BJ (cell line): ENCODE results near the gene ACOX3. TPM values are rescaled to one million over a fixed set of nuclear protein-coding genes. Genes with fewer than 3 reads are reported as not detected.
"Not testable (repeated sequence)": the region's sequence is repeated elsewhere in the genome, so short reads cannot be mapped to it uniquely, and the experiment has no call there.

Experiments
- CTCF ChIA-PET: fragments of 350-600 bp; formaldehyde crosslinking; extraction: SDS; loops from one replicate; lab custom pipeline; 2021; ENCODE audit warnings: antibody characterized with exemption, inconsistent platforms; lab: Yijun Ruan, JAX
- POLR2A ChIA-PET: fragments of 300-600 bp; sonication (Branson Sonifier 250); formaldehyde crosslinking; extraction: SDS; loops from one replicate; lab custom pipeline; 2021; ENCODE audit warnings: antibody characterized with exemption; lab: Charles Lee
- DNase-seq: peaks from one replicate; pipeline ENCODE4 v3.0.0-alpha.2; 2011; ENCODE audit warnings: low read depth
- H3K27me3 ChIP-seq: 2 replicates; pipeline ENCODE4 v1.6.0; 2011; ENCODE audit warnings: low read length; ENCODE audit not compliant: control insufficient read depth, insufficient read depth
- H3K36me3 ChIP-seq: 2 replicates; pipeline ENCODE4 v1.5.1; 2011; ENCODE audit warnings: low read length; ENCODE audit not compliant: control insufficient read depth, insufficient read depth
- H3K4me3 ChIP-seq: 2 replicates; pipeline ENCODE4 v1.5.1; 2011; ENCODE audit warnings: low read depth, mild to moderate bottlenecking, control low read depth, low read length
- polyA plus RNA-seq: library from polyadenylated mRNA; depleted of rRNA; stranded (reverse); fragments of >200 nt; gene quantifications from 2 replicates; pipeline ENCODE4 v1.2.3, GENCODE V29; 2011
- TF ChIP-seq, protein P1 (sequence below): IDR thresholded peaks from 2 replicates; pipeline ENCODE4 v1.5.1; 2011; ENCODE audit warnings: low read depth, mild to moderate bottlenecking, control low read depth, inconsistent platforms, low read length, moderate library complexity; ENCODE audit not compliant: insufficient read depth

The ACOX3 gene
- polyA plus RNA-seq, 1 experiment, result 10.2 TPM

DNA sequence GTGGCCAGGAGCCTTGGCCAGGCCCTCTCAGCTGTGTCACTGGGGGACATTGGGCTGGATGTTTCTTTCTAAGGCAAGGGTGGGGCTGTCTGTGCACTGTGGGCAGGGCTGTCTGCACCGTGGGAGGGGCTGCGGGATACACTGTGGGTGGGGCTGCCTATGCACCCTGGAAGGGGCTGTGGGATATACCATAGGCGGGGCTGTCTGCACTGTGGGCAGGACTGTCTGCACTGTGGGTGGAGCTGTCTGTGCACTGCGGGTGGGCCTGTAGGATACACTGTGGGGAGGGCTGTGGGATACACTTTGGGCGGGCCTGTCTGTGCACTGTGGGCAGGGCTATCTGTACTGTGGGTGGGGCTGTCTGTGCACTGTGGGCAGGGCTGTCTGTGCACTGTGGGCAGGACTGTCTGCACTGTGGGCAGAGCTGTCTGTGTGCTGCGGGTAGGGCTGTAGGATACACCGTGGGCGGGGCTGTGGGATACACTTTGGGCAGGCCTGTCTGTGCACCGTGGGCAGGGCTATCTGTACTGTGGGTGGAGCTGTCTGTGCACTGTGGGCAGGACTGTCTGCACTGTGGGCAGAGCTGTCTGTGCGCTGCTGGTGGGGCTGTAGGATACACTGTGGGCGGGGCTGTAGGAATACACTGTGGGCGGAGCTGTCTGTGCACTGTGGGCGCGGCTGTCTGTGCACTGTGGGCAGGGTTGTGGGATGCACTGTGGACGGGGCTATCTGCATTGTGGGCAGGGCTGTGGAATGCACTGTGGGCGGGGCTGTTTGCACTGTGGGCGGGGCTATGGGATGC, 31.1 kb downstream of the ACOX3 start:
- CTCF ChIA-PET, result interaction anchor here (0.7 to 3.5 kb wide), 8 partner anchors 11 to 233 kb away, joined by 3 to 23 read pairs (median 12); no protein-coding TSS in a partner anchor
- POLR2A ChIA-PET, result interaction anchor here (0.7 kb wide), 1 partner anchor 108 kb away, joined by 3 read pairs; no protein-coding TSS in a partner anchor
- Histone ChIP-seq H3K4me3 (no peak overlapping the region), H3K27me3 (no peaks in the 10 kb centered on the region), H3K36me3 (peaks cover 37% of the 10 kb centered on the region)
- DNase-seq, result no peak
- TF ChIP-seq, protein P1, sequence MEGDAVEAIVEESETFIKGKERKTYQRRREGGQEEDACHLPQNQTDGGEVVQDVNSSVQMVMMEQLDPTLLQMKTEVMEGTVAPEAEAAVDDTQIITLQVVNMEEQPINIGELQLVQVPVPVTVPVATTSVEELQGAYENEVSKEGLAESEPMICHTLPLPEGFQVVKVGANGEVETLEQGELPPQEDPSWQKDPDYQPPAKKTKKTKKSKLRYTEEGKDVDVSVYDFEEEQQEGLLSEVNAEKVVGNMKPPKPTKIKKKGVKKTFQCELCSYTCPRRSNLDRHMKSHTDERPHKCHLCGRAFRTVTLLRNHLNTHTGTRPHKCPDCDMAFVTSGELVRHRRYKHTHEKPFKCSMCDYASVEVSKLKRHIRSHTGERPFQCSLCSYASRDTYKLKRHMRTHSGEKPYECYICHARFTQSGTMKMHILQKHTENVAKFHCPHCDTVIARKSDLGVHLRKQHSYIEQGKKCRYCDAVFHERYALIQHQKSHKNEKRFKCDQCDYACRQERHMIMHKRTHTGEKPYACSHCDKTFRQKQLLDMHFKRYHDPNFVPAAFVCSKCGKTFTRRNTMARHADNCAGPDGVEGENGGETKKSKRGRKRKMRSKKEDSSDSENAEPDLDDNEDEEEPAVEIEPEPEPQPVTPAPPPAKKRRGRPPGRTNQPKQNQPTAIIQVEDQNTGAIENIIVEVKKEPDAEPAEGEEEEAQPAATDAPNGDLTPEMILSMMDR, result no peak

DNA sequence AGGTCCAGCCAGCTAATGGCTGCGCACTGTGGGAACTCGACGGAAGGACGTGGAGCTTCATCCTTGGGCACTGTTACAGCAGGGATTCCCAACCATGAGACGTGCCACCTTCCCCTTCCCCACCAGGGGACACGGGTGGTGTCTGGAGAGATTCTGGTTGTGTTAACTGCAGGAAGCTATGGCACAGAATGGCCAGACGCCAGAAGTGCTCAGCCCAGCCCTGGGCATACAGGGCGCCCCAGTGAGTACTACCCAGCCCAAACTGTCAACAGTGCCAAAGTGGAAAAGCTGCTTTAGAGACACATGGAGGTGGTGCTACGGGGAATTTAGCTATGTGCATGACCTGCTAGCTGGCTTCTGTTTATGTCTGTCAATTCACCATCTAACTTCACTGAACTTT, 32.8 kb downstream of the ACOX3 start:
- no peak for DNase-seq
- POLR2A ChIA-PET, result no interaction called here
- no peaks in the 10 kb centered on the region for H3K27me3 ChIP-seq
- no peak overlapping the region for H3K4me3 ChIP-seq
- H3K36me3 ChIP-seq, result peaks cover 25% of the 10 kb centered on the region
- TF ChIP-seq, protein P1, result no peak
- CTCF ChIA-PET, result interaction anchor here (0.7 to 3.5 kb wide), 10 partner anchors 12 to 231 kb away, joined by 3 to 23 read pairs (median 8); no protein-coding TSS in a partner anchor

DNA sequence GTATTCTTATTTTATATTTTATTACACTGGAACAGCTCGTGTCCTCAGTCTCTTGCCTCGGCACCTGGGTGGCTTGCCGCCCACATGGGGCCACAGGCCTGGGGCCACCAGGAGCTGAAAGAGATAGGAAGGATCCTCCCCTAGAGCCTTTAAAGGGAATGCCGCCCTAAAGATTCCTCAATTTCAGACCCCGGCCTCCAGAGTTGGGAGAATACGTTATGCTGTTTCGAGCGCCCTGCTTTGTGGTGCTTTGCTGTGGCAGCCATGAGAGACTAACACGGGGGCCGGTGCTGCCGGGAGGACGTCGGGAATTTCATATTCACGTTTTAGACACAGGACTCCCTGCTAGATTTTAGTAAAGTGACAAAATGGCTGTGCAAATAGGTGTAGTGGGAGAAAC, 33.2 kb downstream of the ACOX3 start:
- CTCF ChIA-PET, result interaction anchor here (0.7 to 3.5 kb wide), 10 partner anchors 12 to 230 kb away, joined by 3 to 23 read pairs (median 8); no protein-coding TSS in a partner anchor
- H3K4me3 ChIP-seq, result no peak overlapping the region

DNA sequence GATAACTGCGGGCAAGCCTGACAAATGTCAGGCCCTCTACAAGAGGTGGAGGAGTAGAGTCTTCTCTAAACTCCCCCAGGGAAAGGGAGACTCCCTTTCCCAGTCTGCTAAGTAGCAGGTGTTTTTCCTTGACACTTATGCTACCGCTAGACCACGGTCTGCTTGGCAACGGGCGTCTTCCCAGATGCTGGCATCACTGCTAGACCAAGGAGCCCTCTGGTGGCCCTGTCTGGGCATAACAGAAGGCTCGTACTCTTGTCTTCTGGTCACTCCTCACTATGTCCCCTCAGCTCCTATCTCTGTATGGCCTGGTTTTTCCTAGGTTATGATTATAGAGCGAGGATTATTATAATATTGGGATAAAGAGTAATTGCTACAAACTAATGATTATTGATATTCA, 33.6 kb downstream of the ACOX3 start:
- peaks cover 28% of the 10 kb centered on the region for H3K36me3 ChIP-seq
- H3K4me3 ChIP-seq, POLR2A ChIA-PET, H3K27me3 ChIP-seq, DNase-seq: not testable (repeated sequence)
- TF ChIP-seq, protein P1, result peak; percentile 39
- CTCF ChIA-PET, result interaction anchor here (1.3 to 6.3 kb wide), 8 partner anchors 12 to 230 kb away, joined by 5 to 76 read pairs (median 11); no protein-coding TSS in a partner anchor

More for the DNA sequence above, 33.2 kb downstream of the ACOX3 start:
- POLR2A ChIA-PET, result no interaction called here
- Histone ChIP-seq H3K27me3 (no peaks in the 10 kb centered on the region), H3K36me3 (peaks cover 25% of the 10 kb centered on the region)
- DNase-seq, result no peak
- TF ChIP-seq, protein P1, result no peak

DNA sequence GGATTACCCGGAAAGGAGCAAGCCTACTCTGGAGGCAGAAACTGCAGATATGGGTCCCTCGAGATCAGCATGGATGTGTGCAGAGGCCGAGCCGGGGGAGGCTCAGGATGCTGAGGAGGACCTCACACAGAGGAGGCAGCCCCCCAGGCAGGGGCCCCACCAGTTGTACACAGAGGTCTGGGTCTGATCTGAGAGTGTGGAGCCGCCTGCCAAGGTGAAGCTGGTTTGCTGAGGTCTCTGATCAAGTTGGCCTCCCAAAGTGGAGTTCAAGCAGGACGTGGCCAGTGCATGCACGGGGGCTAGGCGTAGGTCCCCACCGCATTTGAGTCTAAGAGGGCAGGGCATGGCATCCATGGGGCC, 35.0 kb downstream of the ACOX3 start:
- ChIA-PET CTCF (interaction anchor here (0.8 to 6.3 kb wide), 5 partner anchors 10 to 228 kb away, joined by 3 to 76 read pairs (median 6); no protein-coding TSS in a partner anchor), POLR2A (no interaction called here)
- TF ChIP-seq, protein P1, result no peak
- no peak for DNase-seq
- Histone ChIP-seq H3K4me3 (no peak overlapping the region), H3K36me3 (peaks cover 23% of the 10 kb centered on the region), H3K27me3 (no peaks in the 10 kb centered on the region)
